ENCODE data around the gene TRPC4.

Gene TRPC4

GRCh38 chr13:37616131-37616530 is 253.4 kb downstream of the TRPC4 start:
- Histone ChIP-seq H2AFZ (ENCODE audit: low read length) (no peak overlapping the region), H3K27me3 (ENCODE audit: insufficient read depth, low read length, poor library complexity, severe bottlenecking) (no peaks in the 10 kb centered on the region), H3K9me3 (ENCODE audit: insufficient read depth, low read depth, low read length) (no peaks in the 10 kb centered on the region), H3K9me2 (replicated peaks; ENCODE audit: low read depth, low read length) (no peaks in the 10 kb centered on the region), H3F3A (ENCODE audit: low read depth) (no peaks in the 10 kb centered on the region), H3K4me3 (ENCODE audit: low read length, poor library complexity, severe bottlenecking) (no peak overlapping the region), H3K79me2 (ENCODE audit: insufficient read depth, low read length) (no peaks in the 10 kb centered on the region), H3K4me2 (ENCODE audit: low read depth, low read length, poor library complexity, severe bottlenecking) (no peak overlapping the region), H3K9ac (ENCODE audit: low read depth, low read length, poor library complexity, severe bottlenecking) (no peak overlapping the region), H4K20me1 (ENCODE audit: insufficient read depth, low read length, poor library complexity, severe bottlenecking) (no peaks in the 10 kb centered on the region), H3K4me1 (ENCODE audit: insufficient read depth, low read length, poor library complexity, severe bottlenecking) (no peaks in the 10 kb centered on the region), H3K36me3 (ENCODE audit: insufficient read depth, low read length) (no peaks in the 10 kb centered on the region)
- TF ChIP-seq, protein P1, sequence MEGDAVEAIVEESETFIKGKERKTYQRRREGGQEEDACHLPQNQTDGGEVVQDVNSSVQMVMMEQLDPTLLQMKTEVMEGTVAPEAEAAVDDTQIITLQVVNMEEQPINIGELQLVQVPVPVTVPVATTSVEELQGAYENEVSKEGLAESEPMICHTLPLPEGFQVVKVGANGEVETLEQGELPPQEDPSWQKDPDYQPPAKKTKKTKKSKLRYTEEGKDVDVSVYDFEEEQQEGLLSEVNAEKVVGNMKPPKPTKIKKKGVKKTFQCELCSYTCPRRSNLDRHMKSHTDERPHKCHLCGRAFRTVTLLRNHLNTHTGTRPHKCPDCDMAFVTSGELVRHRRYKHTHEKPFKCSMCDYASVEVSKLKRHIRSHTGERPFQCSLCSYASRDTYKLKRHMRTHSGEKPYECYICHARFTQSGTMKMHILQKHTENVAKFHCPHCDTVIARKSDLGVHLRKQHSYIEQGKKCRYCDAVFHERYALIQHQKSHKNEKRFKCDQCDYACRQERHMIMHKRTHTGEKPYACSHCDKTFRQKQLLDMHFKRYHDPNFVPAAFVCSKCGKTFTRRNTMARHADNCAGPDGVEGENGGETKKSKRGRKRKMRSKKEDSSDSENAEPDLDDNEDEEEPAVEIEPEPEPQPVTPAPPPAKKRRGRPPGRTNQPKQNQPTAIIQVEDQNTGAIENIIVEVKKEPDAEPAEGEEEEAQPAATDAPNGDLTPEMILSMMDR (conservative IDR thresholded peaks at IDR 0.05; ENCODE audit: low read length) = no peak
- TF ChIP-seq EZH2phosphoT487 (IDR thresholded peaks at IDR 0.05; ENCODE audit: borderline replicate concordance) = no peak

- Histone ChIP-seq H3K4me2 (ENCODE audit: low read depth, low read length, poor library complexity, severe bottlenecking) (no peak overlapping the region), H4K20me1 (ENCODE audit: insufficient read depth, low read length, poor library complexity, severe bottlenecking) (no peaks in the 10 kb centered on the region), H3F3A (ENCODE audit: low read depth) (no peaks in the 10 kb centered on the region), H2AFZ (ENCODE audit: low read length) (no peak overlapping the region), H3K4me3 (ENCODE audit: low read length, poor library complexity, severe bottlenecking) (no peak overlapping the region), H3K27me3 (ENCODE audit: insufficient read depth, low read length, poor library complexity, severe bottlenecking) (no peaks in the 10 kb centered on the region), H3K9me3 (ENCODE audit: insufficient read depth, low read depth, low read length) (no peaks in the 10 kb centered on the region), H3K4me1 (ENCODE audit: insufficient read depth, low read length, poor library complexity, severe bottlenecking) (no peaks in the 10 kb centered on the region), H3K79me2 (ENCODE audit: insufficient read depth, low read length) (no peaks in the 10 kb centered on the region), H3K36me3 (ENCODE audit: insufficient read depth, low read length) (no peaks in the 10 kb centered on the region), H3K9ac (ENCODE audit: low read depth, low read length, poor library complexity, severe bottlenecking) (no peak overlapping the region), H3K9me2 (replicated peaks; ENCODE audit: low read depth, low read length) (no peaks in the 10 kb centered on the region)
- TF ChIP-seq EZH2phosphoT487 (IDR thresholded peaks at IDR 0.05; ENCODE audit: borderline replicate concordance) = no peak
- TF ChIP-seq, protein P1 (conservative IDR thresholded peaks at IDR 0.05; ENCODE audit: low read length) = no peak
Observed at GRCh38 chr13:37615276-37615675, 254.3 kb downstream of the TRPC4 start.

- no peak overlapping the region for H2AFZ ChIP-seq (ENCODE audit: low read length)
- no peaks in the 10 kb centered on the region for H4K20me1 ChIP-seq (ENCODE audit: insufficient read depth, low read length, poor library complexity, severe bottlenecking)
- no peaks in the 10 kb centered on the region for H3K79me2 ChIP-seq (ENCODE audit: insufficient read depth, low read length)
- no peak overlapping the region for H3K4me2 ChIP-seq (ENCODE audit: low read depth, low read length, poor library complexity, severe bottlenecking)
- H3K4me3 ChIP-seq (ENCODE audit: low read length, poor library complexity, severe bottlenecking) = no peak overlapping the region
- no peak overlapping the region for H3K9ac ChIP-seq (ENCODE audit: low read depth, low read length, poor library complexity, severe bottlenecking)
- H3K9me2 ChIP-seq (replicated peaks; ENCODE audit: low read depth, low read length) = no peaks in the 10 kb centered on the region
- H3K4me1 ChIP-seq (ENCODE audit: insufficient read depth, low read length, poor library complexity, severe bottlenecking) = no peaks in the 10 kb centered on the region
- H3K9me3 ChIP-seq (ENCODE audit: insufficient read depth, low read depth, low read length) = no peaks in the 10 kb centered on the region
- TF ChIP-seq EZH2phosphoT487 (IDR thresholded peaks at IDR 0.05; ENCODE audit: borderline replicate concordance) = no peak
- TF ChIP-seq, protein P1 (conservative IDR thresholded peaks at IDR 0.05; ENCODE audit: low read length) = no peak
- no peaks in the 10 kb centered on the region for H3K27me3 ChIP-seq (ENCODE audit: insufficient read depth, low read length, poor library complexity, severe bottlenecking)
- H3F3A ChIP-seq (ENCODE audit: low read depth) = no peaks in the 10 kb centered on the region
- no peaks in the 10 kb centered on the region for H3K36me3 ChIP-seq (ENCODE audit: insufficient read depth, low read length)
Observed at GRCh38 chr13:37613638-37614037, 255.9 kb downstream of the TRPC4 start.
